Pulmonary artery endothelial cell (primary cell): Measurements from ENCODE around the gene CCM2. TPM values are rescaled to one million over a fixed set of nuclear protein-coding genes. Genes with fewer than 3 reads are reported as not detected.

Experiments used
- DNase-seq: peaks from one replicate; pipeline ENCODE4 v3.0.0-alpha.2; 2011; ENCODE audit warnings: low read depth, low spot score
- total RNA-seq: library from RNA; depleted of rRNA; stranded (reverse); fragments of >200 nt; gene quantifications from 2 replicates; pipeline ENCODE4 v1.2.3, GENCODE V29; 2014

The CCM2 gene
- total RNA-seq, 1 donor from 2014 or later, result 74.8 TPM

DNA sequence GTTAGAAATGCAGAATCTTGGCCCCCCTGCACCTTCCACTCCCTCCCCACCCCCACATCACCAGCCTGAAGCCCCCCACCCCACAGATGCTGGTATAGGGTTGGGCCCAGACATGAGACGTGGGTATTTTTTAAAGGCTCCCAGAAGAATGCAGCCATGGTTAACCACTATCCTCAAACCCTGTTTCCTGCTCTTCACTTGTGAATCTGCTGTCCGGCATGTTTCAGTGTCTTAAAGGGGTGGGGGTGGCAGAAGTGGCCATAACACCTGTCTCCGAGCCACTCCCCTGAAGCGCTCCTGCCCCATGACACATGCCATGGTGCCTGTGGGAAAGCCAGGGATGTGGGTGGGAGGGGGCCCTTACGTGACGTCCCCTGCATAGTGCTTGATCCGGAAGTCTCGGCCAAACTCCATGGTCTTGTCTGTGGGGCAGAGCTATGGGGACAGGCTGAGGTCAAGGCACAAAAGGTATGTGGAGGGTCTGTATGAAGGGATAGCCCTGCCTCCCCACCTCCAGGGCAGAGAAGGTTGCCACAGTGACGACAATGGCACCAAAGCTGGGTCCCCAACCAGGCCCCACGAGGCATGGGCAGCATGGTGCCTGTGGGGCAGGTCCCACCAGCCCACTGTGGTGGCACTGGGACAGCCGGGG, 30.8 kb upstream of the CCM2 start:
- DNase-seq, result no peak

DNA sequence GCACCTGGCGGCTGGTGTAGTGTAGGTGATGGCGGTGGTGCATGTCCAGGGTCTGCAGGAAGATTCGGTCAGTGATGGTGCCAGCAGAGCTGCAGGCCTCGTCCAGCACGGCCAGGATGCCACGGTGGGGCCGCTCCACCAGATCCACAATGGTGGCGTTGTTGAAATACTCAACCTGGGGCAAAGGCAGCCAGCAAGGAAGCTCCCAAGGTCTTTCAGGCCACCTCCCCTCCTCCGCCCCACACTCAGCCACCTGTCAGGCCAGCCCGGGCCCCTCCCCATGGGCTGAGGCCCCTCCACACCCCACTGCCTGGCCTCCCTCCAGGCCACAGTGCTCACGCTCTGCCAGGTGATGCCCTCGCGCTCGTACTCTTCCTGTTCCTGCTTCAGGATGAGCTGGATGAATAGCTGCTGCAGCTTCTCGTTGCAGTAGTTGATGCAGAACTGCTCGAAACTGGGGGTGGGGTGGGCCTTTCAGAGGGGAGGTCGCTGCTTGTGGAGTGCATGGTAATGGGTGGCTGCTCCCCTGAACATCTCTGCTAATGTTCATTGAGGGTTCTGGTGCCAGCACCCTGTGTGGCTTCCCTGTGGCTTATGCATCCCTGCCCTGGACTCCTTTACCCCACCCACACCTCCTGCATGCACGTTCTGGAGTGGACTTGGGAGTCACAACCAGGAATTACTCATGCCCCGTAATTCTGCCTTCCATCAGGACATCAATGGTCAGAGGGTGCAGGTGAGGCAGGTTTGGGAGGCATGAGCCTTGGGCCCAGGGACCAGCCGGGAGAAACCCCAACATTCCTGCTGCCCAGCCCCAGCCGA, 30.1 kb upstream of the CCM2 start:
- DNase-seq, result no peak

DNA sequence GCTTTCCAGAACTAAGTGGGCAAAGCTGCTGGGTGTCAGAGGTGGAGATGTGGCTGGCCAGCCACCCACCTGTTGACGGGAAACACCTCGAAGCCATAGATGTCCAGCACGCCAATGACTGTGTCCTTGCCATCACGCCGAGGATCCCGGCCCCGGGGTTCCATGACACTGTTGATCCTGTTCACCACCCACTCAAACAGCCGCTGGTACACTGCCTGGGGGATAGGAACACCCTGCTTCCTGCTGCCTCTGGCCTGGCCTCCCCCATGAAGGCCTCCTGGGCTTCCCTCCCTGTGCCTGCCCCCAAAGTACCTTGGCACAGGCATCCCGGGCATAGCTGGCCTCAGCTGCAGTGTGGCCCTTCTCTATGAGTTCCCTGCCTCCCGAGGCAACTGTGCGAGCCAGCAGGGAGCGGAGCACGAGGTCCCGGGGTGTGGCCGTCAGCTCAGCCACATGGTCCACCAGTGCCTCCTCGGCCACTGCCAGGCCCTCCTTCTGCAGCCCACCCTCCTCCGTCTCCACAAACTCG, 29.4 kb upstream of the CCM2 start:
- DNase-seq, result no peak

GRCh38 chr7:44971188-44971901, 28.7 kb upstream of the CCM2 start:
- no peak for DNase-seq

- DNase-seq, result no peak
These were observed 28.0 kb upstream of the CCM2 start for GRCh38 chr7:44971902-44972441.

- DNase-seq, result no peak
These were observed 27.4 kb upstream of the CCM2 start for GRCh38 chr7:44972562-44972961.

GRCh38 chr7:44973610-44974401, 26.2 kb upstream of the CCM2 start:
- no peak for DNase-seq

DNA sequence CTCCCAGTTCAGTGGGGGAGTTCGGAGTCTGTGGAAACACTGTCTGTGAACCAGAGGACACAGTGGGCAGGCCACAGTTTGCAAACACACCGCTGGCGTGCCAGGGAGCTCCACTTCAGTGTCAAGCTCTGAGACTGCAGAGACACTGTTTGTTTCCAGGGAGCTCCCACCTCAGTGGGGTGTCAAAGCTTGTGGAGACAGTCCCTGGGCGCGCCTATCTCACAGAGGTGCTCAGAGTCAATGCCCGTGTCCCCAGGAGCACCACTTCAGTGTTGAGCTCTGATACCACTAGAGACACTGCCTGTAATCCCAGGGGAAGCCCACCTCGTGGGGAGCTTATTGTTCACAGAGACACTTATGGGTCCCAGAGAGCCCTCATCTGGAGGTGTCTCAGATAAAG, 25.5 kb upstream of the CCM2 start:
- DNase-seq, result no peak

DNA sequence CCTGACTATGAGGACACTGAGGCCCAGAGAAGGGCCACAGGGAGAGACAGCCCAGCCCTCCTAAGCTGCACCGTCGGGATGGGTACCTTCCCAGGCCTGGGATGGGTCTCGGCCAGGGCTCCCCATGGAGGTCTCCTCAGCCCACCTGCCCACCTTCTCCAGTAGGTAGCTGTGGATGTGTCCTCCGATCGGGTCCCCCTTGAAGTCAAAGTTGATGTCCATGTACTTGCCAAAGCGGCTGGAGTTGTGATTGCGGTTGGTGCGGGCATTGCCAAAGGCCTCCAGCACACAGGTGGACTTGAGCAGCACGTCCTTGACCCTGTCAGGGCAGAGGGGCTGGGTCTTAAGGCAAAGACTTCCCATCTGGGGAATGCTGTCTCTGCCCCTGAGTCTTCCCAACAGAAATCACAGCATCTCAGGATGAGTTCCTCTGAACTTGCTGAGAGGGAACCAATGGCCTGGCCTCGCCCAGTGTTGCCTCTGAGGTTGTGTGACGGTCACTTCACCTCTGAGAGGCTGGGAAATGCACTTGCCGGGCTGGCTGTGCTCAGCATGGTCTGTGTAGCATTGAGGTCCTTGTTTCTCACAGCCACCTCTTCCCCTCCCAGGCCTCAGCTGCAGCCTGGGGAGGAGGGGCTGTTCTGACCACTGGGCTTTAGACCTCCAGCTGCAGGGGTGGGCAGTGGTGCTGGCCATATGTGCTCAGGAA, 24.5 kb upstream of the CCM2 start:
- no peak for DNase-seq

DNA sequence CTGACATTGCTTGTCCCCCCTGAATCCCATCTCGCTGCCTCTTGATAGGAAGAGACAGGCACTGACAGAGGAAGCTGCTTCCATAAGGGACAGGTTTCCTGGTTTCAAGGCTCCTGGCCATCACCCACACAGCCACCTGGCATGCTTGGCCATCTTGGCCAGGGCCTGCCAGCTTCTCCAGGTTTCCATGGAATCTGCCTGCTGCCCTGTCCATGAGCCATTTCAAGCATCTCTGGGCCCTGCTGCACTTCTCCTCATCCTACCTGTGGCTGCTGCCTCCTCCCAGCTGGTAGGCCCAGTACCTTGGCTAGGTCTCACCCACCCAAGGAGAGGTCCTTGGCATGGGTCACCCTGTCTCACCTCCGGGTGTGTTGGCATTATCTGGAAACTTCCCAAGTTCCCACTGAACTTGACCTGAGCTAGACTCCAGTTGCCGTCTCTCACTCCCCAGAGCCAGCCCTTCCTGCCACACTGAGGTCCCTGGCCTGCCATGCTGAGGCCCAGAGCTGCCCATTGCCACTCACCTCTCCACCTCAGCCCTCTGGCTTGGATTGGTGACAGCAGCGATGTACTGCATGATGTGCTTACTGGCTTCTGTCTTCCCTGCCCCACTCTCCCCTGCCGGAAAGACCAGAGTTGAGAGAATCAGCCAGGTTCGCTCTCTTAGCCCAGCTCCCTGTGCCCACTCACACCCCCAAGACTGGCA, 23.8 kb upstream of the CCM2 start:
- DNase-seq, result no peak

DNA sequence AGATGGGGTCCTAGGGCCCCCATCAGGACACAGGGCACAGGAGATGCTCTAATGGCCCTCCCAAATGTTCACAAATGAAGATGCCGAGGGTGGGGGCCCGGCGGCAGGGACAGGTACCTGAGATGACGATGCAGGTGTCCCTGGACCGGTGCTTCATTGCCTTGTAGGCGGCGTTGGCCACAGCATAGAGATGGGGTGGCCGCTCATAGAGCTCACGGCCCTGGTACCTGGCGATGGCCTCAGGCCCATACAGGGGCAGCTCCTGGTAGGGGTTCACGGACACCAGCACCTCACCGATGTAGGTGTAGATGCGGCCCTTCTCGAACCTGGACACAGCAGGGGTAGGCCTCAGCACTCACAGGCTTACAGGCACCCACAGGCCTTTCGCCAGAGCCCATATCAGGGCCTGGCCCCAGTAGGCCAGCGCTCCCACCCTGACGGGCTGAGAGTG, 23.2 kb upstream of the CCM2 start:
- no peak for DNase-seq

- DNase-seq, result no peak
These were observed 22.6 kb upstream of the CCM2 start for GRCh38 chr7:44977304-44977958.

DNA sequence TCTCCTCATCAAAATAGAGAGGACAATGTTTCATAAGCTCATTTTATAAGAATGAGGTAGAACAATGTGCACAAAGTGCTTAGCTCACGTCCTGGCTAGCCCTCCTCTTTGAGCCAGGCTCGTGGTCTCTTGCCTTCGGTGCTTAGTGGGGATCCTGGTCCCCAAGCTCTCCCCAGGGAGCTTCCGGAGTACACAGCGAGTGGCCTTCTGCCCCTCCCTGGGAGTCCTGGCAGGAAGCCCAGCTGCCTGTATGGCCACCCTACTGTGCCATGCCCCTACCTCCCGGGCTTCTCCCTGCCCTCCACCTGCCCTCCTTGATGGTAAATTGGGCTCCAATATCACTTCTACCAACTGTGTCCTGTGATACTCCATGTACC, 22.1 kb upstream of the CCM2 start:
- no peak for DNase-seq

GRCh38 chr7:44978511-44979366, 21.3 kb upstream of the CCM2 start, which contains the start of gene MYO1G:
MYO1G (minus strand) TSS chr7:44979015; CDS start chr7:44978961, 54 bp downstream.
- no peak for DNase-seq

GRCh38 chr7:44979481-44980392, 20.3 kb upstream of the CCM2 start:
- DNase-seq, result no peak

- DNase-seq, result no peak
These were observed 19.5 kb upstream of the CCM2 start for GRCh38 chr7:44980393-44981034.
